ENCODE data around the gene LRRTM4.

The LRRTM4 gene

DNA sequence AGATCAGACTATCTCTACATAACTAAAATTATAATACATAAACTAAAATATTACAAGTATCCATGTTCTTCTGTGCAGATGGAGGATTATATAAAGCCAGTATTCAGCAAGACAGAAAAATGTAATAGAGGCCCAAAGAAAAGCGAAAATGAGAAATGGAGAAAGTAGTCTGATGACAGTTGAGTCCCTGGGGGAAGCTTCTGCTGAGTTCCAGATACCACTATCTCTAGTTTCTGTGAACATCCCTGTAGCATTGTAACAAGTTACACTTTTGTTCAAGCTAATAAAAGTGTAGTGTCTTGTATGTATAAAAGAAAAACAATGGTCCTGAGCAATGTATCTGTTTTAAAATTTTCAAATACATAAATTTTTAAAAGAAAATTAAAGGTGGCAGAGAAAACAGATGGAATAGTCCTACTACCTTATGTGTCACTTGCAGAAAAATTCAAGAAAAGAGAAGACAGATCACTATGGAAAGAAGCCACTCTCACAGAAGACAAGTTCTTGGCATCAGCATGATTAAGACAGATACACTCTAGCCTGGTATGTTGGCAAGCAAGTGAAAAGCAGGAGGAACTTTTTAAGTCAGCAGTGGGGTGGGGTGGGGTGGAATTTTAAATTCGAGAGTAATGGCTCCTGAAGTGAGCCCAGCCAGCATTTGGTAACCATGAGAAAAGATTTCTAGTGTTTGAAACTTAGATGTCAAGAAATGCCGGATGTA lies 541.9 kb downstream of the LRRTM4 start:
- Histone ChIP-seq H3K4me3 (ENCODE audit: low read depth, low read length, poor library complexity, severe bottlenecking) (no peak overlapping the region), H3K27ac (ENCODE audit: low read depth, low read length, poor library complexity, severe bottlenecking) (no peak overlapping the region), H3K27me3 (ENCODE audit: insufficient read depth, low read length) (no peaks in the 10 kb centered on the region), H2AFZ (ENCODE audit: low read length) (no peak overlapping the region), H3K79me2 (ENCODE audit: insufficient read depth, low read length) (no peaks in the 10 kb centered on the region), H3K4me1 (ENCODE audit: insufficient read depth, low read length, severe bottlenecking) (no peaks in the 10 kb centered on the region), H3K9me3 (ENCODE audit: low read length) (no peaks in the 10 kb centered on the region), H3K9ac (ENCODE audit: low read length) (no peak overlapping the region), H3K9me2 (ENCODE audit: low read depth, low read length) (no peaks in the 10 kb centered on the region), H4K20me1 (ENCODE audit: insufficient read depth, low read length) (no peaks in the 10 kb centered on the region), H3K36me3 (ENCODE audit: insufficient read depth, low read length) (no peaks in the 10 kb centered on the region), H3K4me2 (ENCODE audit: low read length) (no peak overlapping the region), H3F3A (ENCODE audit: insufficient read depth, low read length) (no peaks in the 10 kb centered on the region)
- no peak for TF ChIP-seq EZH2 (IDR thresholded peaks at IDR 0.05; ENCODE audit: borderline replicate concordance, low read length)
- TF ChIP-seq, protein P1, sequence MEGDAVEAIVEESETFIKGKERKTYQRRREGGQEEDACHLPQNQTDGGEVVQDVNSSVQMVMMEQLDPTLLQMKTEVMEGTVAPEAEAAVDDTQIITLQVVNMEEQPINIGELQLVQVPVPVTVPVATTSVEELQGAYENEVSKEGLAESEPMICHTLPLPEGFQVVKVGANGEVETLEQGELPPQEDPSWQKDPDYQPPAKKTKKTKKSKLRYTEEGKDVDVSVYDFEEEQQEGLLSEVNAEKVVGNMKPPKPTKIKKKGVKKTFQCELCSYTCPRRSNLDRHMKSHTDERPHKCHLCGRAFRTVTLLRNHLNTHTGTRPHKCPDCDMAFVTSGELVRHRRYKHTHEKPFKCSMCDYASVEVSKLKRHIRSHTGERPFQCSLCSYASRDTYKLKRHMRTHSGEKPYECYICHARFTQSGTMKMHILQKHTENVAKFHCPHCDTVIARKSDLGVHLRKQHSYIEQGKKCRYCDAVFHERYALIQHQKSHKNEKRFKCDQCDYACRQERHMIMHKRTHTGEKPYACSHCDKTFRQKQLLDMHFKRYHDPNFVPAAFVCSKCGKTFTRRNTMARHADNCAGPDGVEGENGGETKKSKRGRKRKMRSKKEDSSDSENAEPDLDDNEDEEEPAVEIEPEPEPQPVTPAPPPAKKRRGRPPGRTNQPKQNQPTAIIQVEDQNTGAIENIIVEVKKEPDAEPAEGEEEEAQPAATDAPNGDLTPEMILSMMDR (IDR thresholded peaks at IDR 0.05; ENCODE audit: low read length), result no peak

DNA sequence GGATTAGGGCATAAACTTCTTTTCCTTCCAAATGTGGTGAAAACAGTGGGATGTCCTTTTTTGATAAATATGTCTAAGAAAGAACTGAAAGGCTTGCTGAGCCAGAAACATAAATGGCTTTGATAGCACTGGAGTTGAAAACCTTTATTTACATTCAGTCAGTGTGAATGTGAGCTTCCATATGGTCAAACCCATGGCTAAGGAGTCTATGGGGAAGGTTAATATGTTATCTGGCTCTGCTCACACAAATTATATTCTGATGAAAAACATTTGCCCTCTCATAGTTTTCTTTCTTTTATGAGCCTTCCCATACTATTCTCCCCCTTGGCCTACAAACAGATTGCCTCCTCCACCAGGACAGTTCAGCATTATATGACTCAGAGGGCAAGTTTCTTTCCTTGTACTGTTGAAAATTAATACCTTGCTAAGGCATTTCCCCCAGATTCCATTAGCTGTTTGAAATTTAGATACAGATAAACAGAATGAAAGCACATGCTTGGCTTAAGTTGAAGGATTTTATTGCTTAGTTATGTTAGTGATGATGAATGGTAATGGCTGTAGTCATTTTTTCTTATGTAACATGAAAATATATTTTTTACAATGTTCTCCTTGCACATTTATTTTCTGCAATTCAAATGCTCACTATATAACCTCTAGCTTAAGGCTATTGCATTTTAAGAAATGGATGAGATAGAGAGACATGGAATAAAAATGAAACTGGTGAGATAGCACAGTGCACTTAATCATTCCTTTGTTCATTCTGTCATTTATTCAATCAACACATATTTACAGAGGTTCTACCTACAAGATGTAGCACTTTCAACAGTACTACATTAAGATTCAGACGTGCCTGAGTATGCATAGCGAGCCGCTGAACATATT lies 544.1 kb downstream of the LRRTM4 start:
- no peak overlapping the region for H2AFZ ChIP-seq (ENCODE audit: low read length)
- H4K20me1 ChIP-seq (ENCODE audit: insufficient read depth, low read length), result no peaks in the 10 kb centered on the region
- no peak overlapping the region for H3K9ac ChIP-seq (ENCODE audit: low read length)
- H3F3A ChIP-seq (ENCODE audit: insufficient read depth, low read length), result no peaks in the 10 kb centered on the region
- no peak overlapping the region for H3K27ac ChIP-seq (ENCODE audit: low read depth, low read length, poor library complexity, severe bottlenecking)
- no peak overlapping the region for H3K4me3 ChIP-seq (ENCODE audit: low read depth, low read length, poor library complexity, severe bottlenecking)
- no peaks in the 10 kb centered on the region for H3K79me2 ChIP-seq (ENCODE audit: insufficient read depth, low read length)
- no peaks in the 10 kb centered on the region for H3K4me1 ChIP-seq (ENCODE audit: insufficient read depth, low read length, severe bottlenecking)
- no peaks in the 10 kb centered on the region for H3K9me2 ChIP-seq (ENCODE audit: low read depth, low read length)
- no peaks in the 10 kb centered on the region for H3K9me3 ChIP-seq (ENCODE audit: low read length)
- no peaks in the 10 kb centered on the region for H3K36me3 ChIP-seq (ENCODE audit: insufficient read depth, low read length)
- H3K4me2 ChIP-seq (ENCODE audit: low read length), result no peak overlapping the region
- no peaks in the 10 kb centered on the region for H3K27me3 ChIP-seq (ENCODE audit: insufficient read depth, low read length)
- no peak for TF ChIP-seq EZH2 (IDR thresholded peaks at IDR 0.05; ENCODE audit: borderline replicate concordance, low read length)
- TF ChIP-seq, protein P1 (IDR thresholded peaks at IDR 0.05; ENCODE audit: low read length), result no peak

DNA sequence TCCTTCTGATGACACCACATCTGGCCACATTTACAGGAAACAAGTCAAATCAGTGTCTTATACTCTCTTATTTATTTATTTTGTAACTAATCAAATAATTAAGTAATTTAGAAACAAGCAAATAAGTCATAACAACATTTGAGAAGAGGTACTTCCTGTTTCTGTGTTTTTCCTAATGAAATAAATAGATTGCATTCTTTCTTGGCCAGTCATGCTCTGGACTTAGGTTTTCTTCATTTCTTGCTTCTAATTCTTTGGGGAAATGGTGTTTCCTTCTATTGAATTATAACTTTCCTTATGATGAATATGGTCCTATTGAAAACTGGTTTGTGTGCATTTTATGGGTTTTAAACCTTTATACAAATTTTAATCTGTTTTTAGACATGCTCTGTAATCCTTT lies 546.4 kb downstream of the LRRTM4 start:
- no peaks in the 10 kb centered on the region for H3K27me3 ChIP-seq (ENCODE audit: insufficient read depth, low read length)
- no peaks in the 10 kb centered on the region for H3K9me2 ChIP-seq (ENCODE audit: low read depth, low read length)
- no peak overlapping the region for H3K4me2 ChIP-seq (ENCODE audit: low read length)
- no peaks in the 10 kb centered on the region for H4K20me1 ChIP-seq (ENCODE audit: insufficient read depth, low read length)
- H2AFZ ChIP-seq (ENCODE audit: low read length), result no peak overlapping the region
- no peak overlapping the region for H3K27ac ChIP-seq (ENCODE audit: low read depth, low read length, poor library complexity, severe bottlenecking)
- no peaks in the 10 kb centered on the region for H3F3A ChIP-seq (ENCODE audit: insufficient read depth, low read length)
- H3K36me3 ChIP-seq (ENCODE audit: insufficient read depth, low read length), result no peaks in the 10 kb centered on the region
- no peak overlapping the region for H3K9ac ChIP-seq (ENCODE audit: low read length)
- TF ChIP-seq, protein P1 (IDR thresholded peaks at IDR 0.05; ENCODE audit: low read length), result no peak
- no peak for TF ChIP-seq EZH2 (IDR thresholded peaks at IDR 0.05; ENCODE audit: borderline replicate concordance, low read length)
- no peaks in the 10 kb centered on the region for H3K79me2 ChIP-seq (ENCODE audit: insufficient read depth, low read length)
- H3K4me1 ChIP-seq (ENCODE audit: insufficient read depth, low read length, severe bottlenecking), result no peaks in the 10 kb centered on the region
- H3K4me3 ChIP-seq (ENCODE audit: low read depth, low read length, poor library complexity, severe bottlenecking), result no peak overlapping the region
- H3K9me3 ChIP-seq (ENCODE audit: low read length), result no peaks in the 10 kb centered on the region

Data from OCI-LY1 (cell line).